Measurements from ENCODE around the gene KRT3. TPM values are rescaled to one million over a fixed set of nuclear protein-coding genes. Genes with fewer than 3 reads are reported as not detected.

Gene KRT3
- total and polyA plus RNA-seq, 9 of the 15 experiments (the other 6 are each of a cell fraction or from before 2014, with no cell fraction given) = not detected

GRCh38 chr12:52813885-52814709 is 18.2 kb upstream of the KRT3 start, which contains the start of gene KRT4:
KRT4 (minus strand) TSS chr12:52814116; CDS start chr12:52814058, 58 bp downstream.
- ATAC-seq (no peak), DNase-seq (ENCODE audit: extremely low read depth in 1 of 4, low spot score in 3 of 4) (no peak), FAIRE-seq (no peak)
- no peaks in the 10 kb centered on the region for H3K9me3 ChIP-seq (replicated peaks; ENCODE audit: control insufficient read depth, insufficient read depth, low read depth, low read length)
- no TSS peak for BruUV-seq (replicated peaks)
- H3K4me2 ChIP-seq (ENCODE audit: insufficient read depth, low read length) = no peak within 1 kb of the TSS
- under 1% methylated on average over 14 of the region's 15 CpGs for WGBS (ENCODE audit: insufficient coverage, low coverage, missing lambda C conversion rate)
- H3K36me3 ChIP-seq (ENCODE audit: control insufficient read depth, insufficient read depth, low read length) = no peaks in the 10 kb centered on the region
- H3K27me3 ChIP-seq (ENCODE audit: control insufficient read depth in 2 of 2, insufficient read depth in 2 of 2, low read length in 2 of 2) = peaks cover 23 to 53% of the 10 kb centered on the region in 2 experiments
- in situ Hi-C loops (cut with MboI) (no loop called here), intact Hi-C loops (cut with micrococcal nuclease) (no loop called here)
- CTCF ChIA-PET (ENCODE audit: low intra/inter-chr PET ratio) = no interaction called here
- no peaks in the 10 kb centered on the region; the same call in 1 of the 2 replicates for H4K20me1 ChIP-seq (replicated peaks; ENCODE audit: control insufficient read depth, insufficient read depth, low read length)
- POLR2A ChIA-PET = interaction anchor here (0.5 to 0.8 kb wide), 3 partner anchors 10 to 484 kb away, joined by 3 read pairs; no protein-coding TSS in a partner anchor
- no peaks in the 10 kb centered on the region for H3K79me2 ChIP-seq (ENCODE audit: control insufficient read depth, insufficient read depth, low read length)
- no peak within 1 kb of the TSS for H3K27ac ChIP-seq (ENCODE audit: extremely low read depth, low read depth, low read length)
- peaks cover 2% of the 10 kb centered on the region for H3K9me1 ChIP-seq (ENCODE audit: control insufficient read depth, insufficient read depth, low read length)
- no peak within 1 kb of the TSS for H2AFZ ChIP-seq (ENCODE audit: low read depth, low read length)
- no peak within 1 kb of the TSS for H3K9ac ChIP-seq (ENCODE audit: insufficient read depth in 1 of 2, low read depth in 2 of 2, low read length in 2 of 2)
- no peaks in the 10 kb centered on the region; a peak in 3 of 5 replicates for H3K4me1 ChIP-seq (replicated peaks in 1 of 2; ENCODE audit: control insufficient read depth in 2 of 2, insufficient read depth in 2 of 2, low read length in 2 of 2)
- no peak within 1 kb of the TSS for H3K4me3 ChIP-seq
- TF ChIP-seq ATF1 (CRISPR knock-in tag; IDR thresholded peaks at IDR 0.05) (no peak), ATF1 (tag; IDR thresholded peaks at IDR 0.05) (no peak), EP400 (IDR thresholded peaks at IDR 0.05) (no peak), MTA2 (IDR thresholded peaks at IDR 0.05; ENCODE audit: low read depth) (no peak), RBM17 (IDR thresholded peaks at IDR 0.05; ENCODE audit: borderline replicate concordance, low read depth, low read length) (no peak), RNF2 (IDR thresholded peaks at IDR 0.05) (no peak), UBTF (IDR thresholded peaks at IDR 0.05; ENCODE audit: borderline replicate concordance in 1 of 2, low read depth in 2 of 2, low read length in 2 of 2) (no peak), GATAD2B (IDR thresholded peaks at IDR 0.05; ENCODE audit: borderline replicate concordance) (no peak), MLLT1 (IDR thresholded peaks at IDR 0.05) (no peak), ZMIZ1 (IDR thresholded peaks at IDR 0.05; ENCODE audit: low read depth in 2 of 2, low read length in 2 of 2) (no peak), CREBBP (IDR thresholded peaks at IDR 0.05; ENCODE audit: low read depth, low read length) (no peak), ZEB2 (IDR thresholded peaks at IDR 0.05) (no peak), KDM4B (IDR thresholded peaks at IDR 0.05; ENCODE audit: borderline replicate concordance in 2 of 2, low read depth in 1 of 2) (no peak)
